H1 (cell line): ENCODE measurements around the gene ARL10. TPM values are rescaled to one million over a fixed set of nuclear protein-coding genes. Genes with fewer than 3 reads are reported as not detected.

Experiments used
- CTCF ChIA-PET: fragments of 300-600 bp; sonication (Branson Sonifier 250); formaldehyde crosslinking; loops from one replicate; lab custom pipeline; 2021; ENCODE audit not compliant: partially characterized antibody; lab: Charles Lee
- POLR2A ChIA-PET: fragments of 300-600 bp; sonication (Branson Sonifier 250); formaldehyde crosslinking; loops from one replicate; lab custom pipeline; 2021; ENCODE audit warnings: inconsistent platforms; ENCODE audit not compliant: partially characterized antibody; lab: Charles Lee
- DNase-seq, 2 experiments: peaks; one replicate each; pipeline versions ENCODE4 v3.0.0 to v3.0.0-alpha.2; 2010 to 2022; ENCODE audit warnings: low spot score in 2 of 2, low read depth in 1 of 2, mixed read lengths in 1 of 2
- FAIRE-seq: peaks from 2 replicates; lab custom pipeline; 2011; peaks lifted over from hg19 to GRCh38; lab: Jason Lieb, UNC
- H2AFZ ChIP-seq: 2 replicates; pipeline ENCODE4 v1.8.1; 2012; ENCODE audit warnings: low read length, inconsistent platforms
- H2AK5ac ChIP-seq: 2 replicates; pipeline ENCODE4 v1.6.1; 2013; ENCODE audit warnings: low read depth, low read length
- H2BK120ac ChIP-seq: replicated peaks from 2 replicates; pipeline ENCODE3; 2013; ENCODE audit warnings: low read depth, low read length, inconsistent platforms
- H2BK12ac ChIP-seq: 2 replicates; pipeline ENCODE4 v1.6.1; 2013; ENCODE audit warnings: low read depth, low read length
- H2BK15ac ChIP-seq: 2 replicates; pipeline ENCODE4 v1.6.1; 2013; ENCODE audit warnings: low read length
- H2BK20ac ChIP-seq: 2 replicates; pipeline ENCODE4 v1.6.1; 2013; ENCODE audit warnings: low read length
- H2BK5ac ChIP-seq: 2 replicates; pipeline ENCODE4 v1.6.1; 2013; ENCODE audit warnings: low read depth, low read length
- H3K14ac ChIP-seq: 2 replicates; pipeline ENCODE4 v1.6.1; 2013; ENCODE audit warnings: inconsistent platforms; ENCODE audit not compliant: insufficient read length
- H3K18ac ChIP-seq: 2 replicates; pipeline ENCODE4 v1.6.1; 2013; ENCODE audit warnings: low read length; ENCODE audit errors: extremely low read depth
- H3K23ac ChIP-seq: 2 replicates; pipeline ENCODE4 v1.6.1; 2013; ENCODE audit warnings: inconsistent platforms; ENCODE audit not compliant: insufficient read length
- H3K23me2 ChIP-seq: 2 replicates; pipeline ENCODE4 v1.6.1; 2013; ENCODE audit warnings: low read depth, low read length
- H3K27ac ChIP-seq: 2 replicates; pipeline ENCODE4 v1.6.1; 2011; ENCODE audit warnings: low read depth, low read length, inconsistent platforms
- H3K27me3 ChIP-seq, 4 experiments: replicated peaks in 1 of 4; 1 replicate in 1 of 4; 2 replicates in 3 of 4; pipeline versions ENCODE4 v1.6.1 to v1.8.1; 2011 to 2013; ENCODE audit warnings: low read length in 3 of 4, mild to moderate bottlenecking in 3 of 4, inconsistent platforms in 2 of 4, mixed read lengths in 2 of 4, moderate library complexity in 1 of 4; ENCODE audit not compliant: control insufficient read depth in 3 of 4, insufficient read depth in 3 of 4; ENCODE audit errors: extremely low read depth in 1 of 4
- H3K36me3 ChIP-seq, 4 experiments: 2 replicates each; pipeline versions ENCODE4 v1.6.1 to v1.8.1; 2011 to 2013; ENCODE audit warnings: mild to moderate bottlenecking in 4 of 4, low read length in 3 of 4, moderate library complexity in 2 of 4, control low read depth in 1 of 4, inconsistent platforms in 1 of 4; ENCODE audit not compliant: insufficient read depth in 4 of 4, control insufficient read depth in 2 of 4
- H3K4ac ChIP-seq: replicated peaks from 2 replicates; pipeline ENCODE3; 2013; ENCODE audit warnings: low read length, low read depth, mixed read lengths, inconsistent platforms; ENCODE audit not compliant: insufficient read length
- H3K4me1 ChIP-seq, 4 experiments: replicated peaks in 1 of 4; 1 replicate in 1 of 4; 2 replicates in 3 of 4; pipeline versions ENCODE4 v1.6.1 to v1.8.1; 2011 to 2013; ENCODE audit warnings: low read length in 3 of 4, inconsistent platforms in 2 of 4, mixed read lengths in 1 of 4; ENCODE audit not compliant: insufficient read depth in 4 of 4, control insufficient read depth in 3 of 4
- H3K4me2 ChIP-seq, 2 experiments: 2 replicates each; pipeline versions ENCODE4 v1.6.1 to v1.8.1; 2011 to 2013; ENCODE audit warnings: low read depth in 2 of 2, low read length in 2 of 2, control low read depth in 1 of 2, inconsistent platforms in 1 of 2, mild to moderate bottlenecking in 1 of 2; ENCODE audit not compliant: insufficient read depth in 1 of 2
- H3K4me3 ChIP-seq, 4 experiments: fragments of 200-600, 300-600 bp in 1 of 4; sonication (generic), shearing (Covaris generic), sonication (Bioruptor Twin) in 1 of 4; 2 replicates each; pipeline versions ENCODE4 v1.5.1 to v1.8.1; 2011 to 2016; ENCODE audit warnings: low read length in 4 of 4, low read depth in 3 of 4, control low read depth in 2 of 4, inconsistent platforms in 2 of 4, mild to moderate bottlenecking in 2 of 4, mixed read lengths in 1 of 4, moderate library complexity in 1 of 4; ENCODE audit not compliant: insufficient read depth in 2 of 4; ENCODE audit errors: extremely low read depth in 1 of 4
- H3K56ac ChIP-seq: replicated peaks from 2 replicates; pipeline ENCODE3; 2013; ENCODE audit warnings: low read depth, mild to moderate bottlenecking, mixed read lengths, low read length, inconsistent platforms; ENCODE audit not compliant: insufficient read length
- H3K79me1 ChIP-seq: 2 replicates; pipeline ENCODE4 v1.6.1; 2013; ENCODE audit warnings: low read depth, low read length, control low read depth
- H3K79me2 ChIP-seq, 2 experiments: 2 replicates each; pipeline versions ENCODE4 v1.6.1 to v1.8.1; 2012 to 2013; ENCODE audit warnings: low read length in 2 of 2, mild to moderate bottlenecking in 2 of 2, inconsistent platforms in 1 of 2; ENCODE audit not compliant: insufficient read depth in 2 of 2, control insufficient read depth in 1 of 2
- H3K9ac ChIP-seq, 4 experiments: replicated peaks in 1 of 4; 1 replicate in 1 of 4; 2 replicates in 3 of 4; pipeline versions ENCODE4 v1.6.1 to v1.8.1; 2011 to 2013; ENCODE audit warnings: low read depth in 3 of 4, low read length in 3 of 4, control low read depth in 2 of 4, mild to moderate bottlenecking in 2 of 4, moderate library complexity in 2 of 4, inconsistent platforms in 1 of 4; ENCODE audit errors: extremely low read depth in 1 of 4
- H3K9me3 ChIP-seq, 2 experiments: 2 replicates each; pipeline versions ENCODE4 v1.6.1 to v1.8.1; 2012 to 2013; ENCODE audit warnings: mild to moderate bottlenecking in 2 of 2, moderate library complexity in 2 of 2, control low read depth in 1 of 2, inconsistent platforms in 1 of 2, low read depth in 1 of 2, low read length in 1 of 2, mixed read lengths in 1 of 2; ENCODE audit not compliant: insufficient read depth in 2 of 2
- H4K20me1 ChIP-seq, 2 experiments: replicated peaks in 1 of 2; 2 replicates each; pipeline versions ENCODE3 to v1.8.1; 2011 to 2013; ENCODE audit warnings: inconsistent platforms in 2 of 2, low read length in 2 of 2, mild to moderate bottlenecking in 1 of 2; ENCODE audit not compliant: insufficient read depth in 2 of 2, control insufficient read depth in 1 of 2
- H4K5ac ChIP-seq: 2 replicates; pipeline ENCODE4 v1.6.1; 2013; ENCODE audit warnings: low read length, low read depth, mixed read lengths, inconsistent platforms; ENCODE audit not compliant: insufficient read length
- H4K8ac ChIP-seq: 2 replicates; pipeline ENCODE4 v1.8.0; 2013; ENCODE audit warnings: mild to moderate bottlenecking, moderate library complexity, low read length, inconsistent platforms; ENCODE audit not compliant: insufficient read depth; ENCODE audit errors: extremely low read depth
- H4K91ac ChIP-seq: replicated peaks from 2 replicates; pipeline ENCODE3; 2013; ENCODE audit warnings: low read length, mixed read lengths, inconsistent platforms; ENCODE audit not compliant: insufficient read length
- RBBP5 ChIP-seq: IDR thresholded peaks from 2 replicates; pipeline ENCODE4 v1.7.1; 2012; ENCODE audit warnings: low read depth, mild to moderate bottlenecking, inconsistent platforms, low read length, moderate library complexity, borderline replicate concordance
- WGBS, 2 experiments: shearing (Covaris generic) in 1 of 2; methylation state at CpG; one replicate each; pipeline versions ENCODE4 v1.1.6 to v1.1.7; 2013 to 2015; ENCODE audit warnings: low lambda C conversion rate in 2 of 2, mixed read lengths in 2 of 2, inconsistent platforms in 1 of 2, low coverage in 1 of 2, missing lambda C conversion rate in 1 of 2; ENCODE audit not compliant: insufficient replicate concordance in 2 of 2, insufficient coverage in 1 of 2, insufficient read length in 1 of 2; ENCODE audit errors: extremely low coverage in 1 of 2, missing lambda C conversion rate in 1 of 2; 5-methylcytosine and 5-hydroxymethylcytosine counted together
- polyA plus RNA-seq, 7 experiments: library from polyadenylated mRNA; depleted of rRNA in 3 of 7; stranded (reverse) in 5 of 7; unstranded in 2 of 7; fragments of >200 nt in 5 of 7; fragments of 200-250 nt in 2 of 7; gene quantifications; 1 replicate in 5 of 7; 2 replicates in 1 of 7; 4 replicates in 1 of 7; pipeline versions ENCODE4 v1.2.1 to v1.2.3, GENCODE V29; 2011 to 2013; ENCODE audit warnings: missing spikeins in 2 of 7, mixed read lengths in 2 of 7
- total RNA-seq: library from RNA; stranded (reverse); fragmentation: NEBNext Ultra II Directional; extraction: Animal tissue kit (Norgen Biotek cat#: 25700); gene quantifications from 2 replicates; pipeline ENCODE4 v1.2.1, GENCODE V29; 2021

The ARL10 gene
- total and polyA plus RNA-seq, 2 of the 8 experiments (the other 6 are each of a cell fraction or from before 2014, with no cell fraction given) = 3.1 to 7.4 TPM

DNA sequence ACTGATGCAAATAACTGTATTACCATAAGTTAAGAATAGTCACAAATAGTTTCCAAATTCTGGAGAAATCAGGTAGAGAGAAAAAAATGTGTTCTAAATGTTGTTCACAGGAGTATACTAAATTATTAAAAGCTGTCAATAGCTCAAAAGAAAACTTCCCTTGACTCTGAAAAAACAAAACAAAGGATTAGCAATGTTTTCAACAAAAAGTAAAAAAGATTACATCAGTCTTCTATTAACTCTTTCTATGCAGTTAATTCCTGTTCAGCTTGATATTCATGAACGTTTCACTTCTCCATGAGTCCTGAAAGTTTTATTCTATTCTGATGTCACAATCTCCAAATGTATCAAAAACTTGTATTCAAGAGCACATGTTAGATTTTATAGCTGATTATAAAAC, 60.5 kb downstream of the ARL10 start:
- no peak overlapping the region for H4K91ac ChIP-seq
- no peaks in the 10 kb centered on the region for H3K79me1 ChIP-seq
- FAIRE-seq (no peak), DNase-seq (no peak)
- H3K9me3 ChIP-seq = peaks cover 15 to 17% of the 10 kb centered on the region in 2 experiments; a peak in 3 of 4 replicates
- no peak overlapping the region for H2BK15ac ChIP-seq
- no peak overlapping the region for H3K27ac ChIP-seq
- no peaks in the 10 kb centered on the region for H3K79me2 ChIP-seq
- no peak overlapping the region for H2BK120ac ChIP-seq
- H4K5ac ChIP-seq = no peak overlapping the region
- H3K4me2 ChIP-seq = no peak overlapping the region
- H3K14ac ChIP-seq = no peak overlapping the region
- H2BK12ac ChIP-seq = no peak overlapping the region
- H2BK20ac ChIP-seq = no peak overlapping the region
- WGBS, 2 experiments = 96% methylated on average over 1 of the region's 1 CpG; no CpG with 5 or more reads in 1 of the 2 experiments
- no peak overlapping the region for H3K9ac ChIP-seq
- CTCF ChIA-PET = no interaction called here
- no peaks in the 10 kb centered on the region for H3K23me2 ChIP-seq
- no peak overlapping the region for H3K23ac ChIP-seq
- no peak overlapping the region for H4K8ac ChIP-seq
- POLR2A ChIA-PET = no interaction called here
- H3K18ac ChIP-seq = no peak overlapping the region
- H3K56ac ChIP-seq = no peak overlapping the region
- H2AK5ac ChIP-seq = no peak overlapping the region
- no peak overlapping the region for H3K4me3 ChIP-seq
- H3K36me3 ChIP-seq = no peaks in the 10 kb centered on the region
- no peaks in the 10 kb centered on the region for H4K20me1 ChIP-seq
- no peak overlapping the region for H2AFZ ChIP-seq
- no peak overlapping the region for H3K4ac ChIP-seq
- H3K27me3 ChIP-seq = no peaks in the 10 kb centered on the region
- H2BK5ac ChIP-seq = no peak overlapping the region
- H3K4me1 ChIP-seq = no peaks in the 10 kb centered on the region
- no peak for TF ChIP-seq RBBP5
